B cell (primary cell): Measurements from ENCODE around the gene CUL9. TPM values are rescaled to one million over a fixed set of nuclear protein-coding genes. Genes with fewer than 3 reads are reported as not detected.

Source experiments
- ATAC-seq: fragments of 200-7000 bp; cut with Tn5 transposase; one replicate; pipeline ENCODE4 v1.10.0; 2021; ENCODE audit warnings: low read depth, mild to moderate bottlenecking, moderate number of reproducible peaks, moderate library complexity
- CTCF ChIA-PET: fragments of 350-600 bp; sonication (Branson Sonifier 250); formaldehyde crosslinking; loops from one replicate; lab custom pipeline; 2021; ENCODE audit warnings: antibody characterized with exemption, inconsistent platforms; lab: Charles Lee
- POLR2A ChIA-PET: fragments of 350-600 bp; sonication (Branson Sonifier 250); formaldehyde crosslinking; loops from one replicate; lab custom pipeline; 2021; ENCODE audit warnings: antibody characterized with exemption; lab: Charles Lee
- DNase-seq: peaks from one replicate; pipeline ENCODE4 v3.0.0; 2013
- H2AFZ ChIP-seq: 2 replicates; pipeline ENCODE4 v1.6.1; 2012; ENCODE audit warnings: mild to moderate bottlenecking, low read depth, low read length; ENCODE audit not compliant: insufficient read depth, poor library complexity, severe bottlenecking
- H3K27ac ChIP-seq, 2 donors: 1 replicate in 1 of 2; 2 replicates in 1 of 2; pipeline ENCODE4 v1.5.1; 2012 to 2013; ENCODE audit warnings: low read length in 2 of 2, mild to moderate bottlenecking in 2 of 2, moderate library complexity in 1 of 2
- H3K27me3 ChIP-seq, 4 experiments: fragments of 200-600 bp in 1 of 4; sonication (generic) in 1 of 4; replicated peaks in 1 of 4; 1 replicate in 2 of 4; 2 replicates in 2 of 4; pipeline versions ENCODE4 v1.6.1 to v1.7.0; 2013 to 2016; ENCODE audit warnings: low read length in 3 of 4, mild to moderate bottlenecking in 2 of 4, mixed read lengths in 1 of 4, moderate library complexity in 1 of 4; ENCODE audit not compliant: insufficient read depth in 4 of 4, control insufficient read depth in 3 of 4; ENCODE audit errors: control extremely low read depth in 1 of 4
- H3K36me3 ChIP-seq, 2 experiments: replicated peaks in 1 of 2; 1 replicate in 1 of 2; 2 replicates in 1 of 2; pipeline versions ENCODE4 v1.6.1 to v1.7.1; 2013; ENCODE audit warnings: low read length in 1 of 2; ENCODE audit not compliant: insufficient read depth in 2 of 2, control insufficient read depth in 1 of 2; ENCODE audit errors: control extremely low read depth in 1 of 2, extremely low read depth in 1 of 2
- H3K4me1 ChIP-seq, 2 donors: fragments of 200-600 bp in 1 of 2; sonication (generic) in 1 of 2; 1 replicate in 1 of 2; 2 replicates in 1 of 2; pipeline versions ENCODE4 v1.5.1 to v1.6.1; 2013 to 2017; ENCODE audit warnings: low read length in 2 of 2; ENCODE audit not compliant: control insufficient read depth in 2 of 2, insufficient read depth in 2 of 2
- H3K4me2 ChIP-seq: replicated peaks from 2 replicates; pipeline ENCODE3; 2012; ENCODE audit warnings: mild to moderate bottlenecking, low read depth, low read length; ENCODE audit not compliant: poor library complexity, severe bottlenecking
- H3K4me3 ChIP-seq, 5 experiments: fragments of 200-600 bp in 1 of 5; sonication (generic) in 1 of 5; 1 replicate in 3 of 5; 2 replicates in 2 of 5; pipeline versions ENCODE4 v1.5.1 to v1.7.0; 2011 to 2016; ENCODE audit warnings: low read length in 4 of 5, mild to moderate bottlenecking in 4 of 5, low read depth in 2 of 5, control low read depth in 1 of 5, moderate library complexity in 1 of 5; ENCODE audit not compliant: insufficient read depth in 1 of 5; ENCODE audit errors: control extremely low read depth in 1 of 5, extremely low read depth in 1 of 5
- H3K79me2 ChIP-seq: fragments of 200-600 bp; sonication (generic); one replicate; pipeline ENCODE4 v1.6.0; 2016; ENCODE audit warnings: low read length; ENCODE audit not compliant: control insufficient read depth, insufficient read depth
- H3K9ac ChIP-seq: fragments of 200-600 bp; sonication (generic); 2 replicates; pipeline ENCODE4 v1.6.1; 2017; ENCODE audit warnings: mild to moderate bottlenecking, low read length, moderate library complexity
- H3K9me3 ChIP-seq, 3 donors: one replicate each; pipeline versions ENCODE4 v1.6.1 to v1.7.1; 2013; ENCODE audit warnings: low read length in 2 of 3; ENCODE audit not compliant: control insufficient read depth in 2 of 3, insufficient read depth in 1 of 3; ENCODE audit errors: control extremely low read depth in 1 of 3
- H4K20me1 ChIP-seq: 2 replicates; pipeline ENCODE4 v1.6.0; 2012; ENCODE audit warnings: mild to moderate bottlenecking, low read length; ENCODE audit not compliant: insufficient read depth, control insufficient read depth, poor library complexity, severe bottlenecking
- H3K27ac Mint-ChIP-seq: one replicate; pipeline ENCODE4 v1.8.0; 2021; ENCODE audit warnings: mixed read lengths
- H3K27me3 Mint-ChIP-seq: one replicate; pipeline ENCODE4 v1.8.0; 2021; ENCODE audit warnings: mixed read lengths
- H3K4me1 Mint-ChIP-seq: one replicate; pipeline ENCODE4 v1.8.0; 2021; ENCODE audit warnings: mixed read lengths
- H3K4me3 Mint-ChIP-seq: one replicate; pipeline ENCODE4 v1.8.0; 2021; ENCODE audit warnings: mixed read lengths
- H3K9me3 Mint-ChIP-seq: one replicate; pipeline ENCODE4 v1.8.0; 2022; ENCODE audit warnings: mixed read lengths; ENCODE audit not compliant: insufficient read depth
- EZH2 ChIP-seq: IDR thresholded peaks from 2 replicates; pipeline ENCODE4 v1.6.1; 2012; ENCODE audit warnings: borderline replicate concordance, low read depth, mild to moderate bottlenecking, moderate library complexity, low read length; ENCODE audit not compliant: insufficient read depth, poor library complexity, severe bottlenecking
- WGBS: methylation state at CpG from one replicate; pipeline ENCODE4 v1.1.5; 2013; ENCODE audit warnings: missing lambda C conversion rate; ENCODE audit not compliant: insufficient coverage; 5-methylcytosine and 5-hydroxymethylcytosine counted together
- intact Hi-C: fragments of 100-400 bp; cut with micrococcal nuclease; formaldehyde crosslinking; loops from one replicate; pipeline ENCODE4 v1.10.0; 2022
- polyA plus RNA-seq: library from polyadenylated mRNA; depleted of rRNA; stranded (reverse); fragments of >200 nt; gene quantifications from 2 replicates; pipeline ENCODE4 v1.2.3, GENCODE V29; 2012
- total RNA-seq, 2 donors: library from RNA; stranded (reverse); fragments of 120-200 nt in 1 of 2; gene quantifications; 1 replicate in 1 of 2; 2 replicates in 1 of 2; pipeline versions ENCODE4 v1.2.3 to v1.2.4, GENCODE V29; 2013 to 2022
- TF ChIP-seq, protein P1 (sequence below): fragments of 200-600 bp; IDR thresholded peaks from one replicate; pipeline ENCODE4 v1.8.0; 2022; ENCODE audit warnings: antibody characterized with exemption, mild to moderate bottlenecking

The CUL9 gene
- total and polyA plus RNA-seq, 2 donors (not counting 1 experiment from before 2014, with no cell fraction given) = 98.0 to 110 TPM

DNA sequence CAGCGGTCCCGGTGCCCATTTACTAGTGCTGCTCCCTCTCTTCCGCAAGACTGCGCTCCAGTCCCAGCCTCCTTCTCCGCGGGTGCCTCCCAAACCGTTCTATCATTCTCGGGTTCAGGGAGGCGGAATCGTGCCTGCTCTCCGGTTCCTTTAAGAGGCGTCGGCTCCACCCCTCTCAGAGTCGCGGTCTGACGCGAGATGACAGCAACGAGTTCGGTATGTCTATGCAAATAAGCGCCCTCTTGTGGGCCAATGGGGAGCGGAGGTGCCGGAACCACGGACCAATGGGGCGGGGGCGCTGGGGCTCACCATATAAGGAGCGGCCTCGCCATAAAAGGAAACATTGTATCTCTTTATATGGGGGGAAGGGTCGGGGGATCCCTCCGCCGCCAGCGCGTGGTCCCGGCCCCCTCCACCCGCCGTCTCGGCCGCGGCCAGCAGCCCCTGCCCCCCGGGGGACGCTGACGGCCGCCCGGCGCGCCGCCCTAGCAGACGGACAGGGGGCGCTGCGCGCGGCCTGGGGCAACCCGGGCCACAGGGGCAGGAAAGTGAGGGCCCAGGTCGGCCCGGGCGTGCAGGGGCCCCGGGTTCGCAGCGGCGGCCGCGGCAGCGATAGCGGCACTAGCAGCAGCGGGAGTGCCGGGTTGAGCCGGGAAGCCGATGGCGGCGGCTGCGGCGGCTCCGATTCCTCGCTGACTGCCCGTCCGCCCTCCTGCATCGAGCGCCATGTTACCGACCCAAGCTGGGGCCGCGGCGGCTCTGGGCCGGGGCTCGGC lies 10.9 kb upstream of the CUL9 start, which contains the start of gene SRF:
Gene SRF (plus strand): TSS at position 339 of the 776 bp plus-strand sequence. CDS start 388 bp downstream, at position 727.
- Histone ChIP-seq H3K9me3 (peaks cover 0 to 7% (median 0%) of the 10 kb centered on the region in 3 donors), H2AFZ (peak within 1 kb of the TSS; percentile 95), H3K4me1 (peaks cover 35 to 49% of the 10 kb centered on the region in 2 donors), H3K36me3 (peaks cover 0 to 10% of the 10 kb centered on the region in 2 experiments), H3K27ac (peak within 1 kb of the TSS; percentile 59 to 90), H4K20me1 (peaks cover 30% of the 10 kb centered on the region), H3K27me3 (peaks cover 0 to 2% (median 0%) of the 10 kb centered on the region in 4 experiments), H3K79me2 (peaks cover 19% of the 10 kb centered on the region), H3K4me3 (peak within 1 kb of the TSS; percentile 64 to 90 (median 66)), H3K4me2 (peak within 1 kb of the TSS; percentile 94), H3K9ac (peak within 1 kb of the TSS; percentile 77)
- intact Hi-C loops = loop anchor here (1.0 to 5.0 kb wide), 13 partner anchors 76 to 1091 kb away; partner anchors contain the start of genes ABCC10, KLC4, MRPL2 and POLH
- under 1% methylated on average over 81 of the region's 83 CpGs for WGBS
- Mint-ChIP-seq H3K9me3 (no peaks in the 10 kb centered on the region), H3K4me1 (peaks cover 46% of the 10 kb centered on the region), H3K4me3 (peak within 1 kb of the TSS; percentile 92), H3K27ac (peak within 1 kb of the TSS; percentile 95), H3K27me3 (no peaks in the 10 kb centered on the region)
- TF ChIP-seq, protein P1, sequence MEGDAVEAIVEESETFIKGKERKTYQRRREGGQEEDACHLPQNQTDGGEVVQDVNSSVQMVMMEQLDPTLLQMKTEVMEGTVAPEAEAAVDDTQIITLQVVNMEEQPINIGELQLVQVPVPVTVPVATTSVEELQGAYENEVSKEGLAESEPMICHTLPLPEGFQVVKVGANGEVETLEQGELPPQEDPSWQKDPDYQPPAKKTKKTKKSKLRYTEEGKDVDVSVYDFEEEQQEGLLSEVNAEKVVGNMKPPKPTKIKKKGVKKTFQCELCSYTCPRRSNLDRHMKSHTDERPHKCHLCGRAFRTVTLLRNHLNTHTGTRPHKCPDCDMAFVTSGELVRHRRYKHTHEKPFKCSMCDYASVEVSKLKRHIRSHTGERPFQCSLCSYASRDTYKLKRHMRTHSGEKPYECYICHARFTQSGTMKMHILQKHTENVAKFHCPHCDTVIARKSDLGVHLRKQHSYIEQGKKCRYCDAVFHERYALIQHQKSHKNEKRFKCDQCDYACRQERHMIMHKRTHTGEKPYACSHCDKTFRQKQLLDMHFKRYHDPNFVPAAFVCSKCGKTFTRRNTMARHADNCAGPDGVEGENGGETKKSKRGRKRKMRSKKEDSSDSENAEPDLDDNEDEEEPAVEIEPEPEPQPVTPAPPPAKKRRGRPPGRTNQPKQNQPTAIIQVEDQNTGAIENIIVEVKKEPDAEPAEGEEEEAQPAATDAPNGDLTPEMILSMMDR = peak; percentile 75
- TF ChIP-seq EZH2 = no peak
- peak; percentile 72 for ATAC-seq
- ChIA-PET CTCF (interaction anchor here (0.9 to 2.7 kb wide), 2 partner anchors 10 to 11 kb away, joined by 3 to 8 read pairs; partner anchors contain the start of gene CUL9), POLR2A (interaction anchor here (0.5 to 1.4 kb wide), 3 partner anchors 58 to 566 kb away, joined by 3 to 4 read pairs (median 3); partner anchors contain the start of genes DNPH1 and RPL7L1)
- DNase-seq = peak; percentile 99
